Osteoblast (primary cell): ENCODE data around the gene SIPA1L3. TPM values are rescaled to one million over a fixed set of nuclear protein-coding genes. Genes with fewer than 3 reads are reported as not detected.
"Not testable (repeated sequence)": the region's sequence is repeated elsewhere in the genome, so short reads cannot be mapped to it uniquely, and the experiment has no call there.

Source experiments
- DNase-seq: peaks from one replicate; pipeline ENCODE4 v3.0.0; 2011; ENCODE audit warnings: low spot score, mixed read lengths; ENCODE audit not compliant: insufficient read length; ENCODE audit errors: missing footprints
- H2AFZ ChIP-seq: 2 replicates; pipeline ENCODE4 v1.6.0; 2011; ENCODE audit warnings: mild to moderate bottlenecking, low read length
- H3K27ac ChIP-seq: 2 replicates; pipeline ENCODE4 v1.5.1; 2011; ENCODE audit warnings: mild to moderate bottlenecking, low read depth, low read length, moderate library complexity
- H3K27me3 ChIP-seq: 2 replicates; pipeline ENCODE4 v1.6.0; 2012; ENCODE audit warnings: mild to moderate bottlenecking, control low read depth, inconsistent platforms, low read length, moderate library complexity; ENCODE audit not compliant: insufficient read depth
- H3K36me3 ChIP-seq: 2 replicates; pipeline ENCODE4 v1.5.1; 2011; ENCODE audit warnings: mild to moderate bottlenecking, low read length, control low read depth, moderate library complexity; ENCODE audit not compliant: insufficient read depth
- H3K4me1 ChIP-seq: 2 replicates; pipeline ENCODE4 v1.5.1; 2011; ENCODE audit warnings: mild to moderate bottlenecking, low read length, control low read depth, moderate library complexity; ENCODE audit not compliant: insufficient read depth
- H3K4me2 ChIP-seq: 2 replicates; pipeline ENCODE4 v1.6.0; 2011; ENCODE audit warnings: mild to moderate bottlenecking, low read length; ENCODE audit not compliant: insufficient read depth
- H3K4me3 ChIP-seq: fragments of 200-600 bp; sonication (generic); 3 replicates; pipeline ENCODE4 v1.5.1; 2012; ENCODE audit warnings: mild to moderate bottlenecking, low read length, inconsistent platforms; ENCODE audit not compliant: insufficient read depth
- H3K79me2 ChIP-seq: 2 replicates; pipeline ENCODE4 v1.6.0; 2012; ENCODE audit warnings: mild to moderate bottlenecking, low read length, control low read depth, inconsistent platforms; ENCODE audit not compliant: insufficient read depth
- H3K9me3 ChIP-seq: 2 replicates; pipeline ENCODE4 v1.5.1; 2011; ENCODE audit warnings: low read depth, low read length, control low read depth
- H4K20me1 ChIP-seq: 2 replicates; pipeline ENCODE4 v1.6.0; 2012; ENCODE audit warnings: mild to moderate bottlenecking, low read length, control low read depth; ENCODE audit not compliant: insufficient read depth
- total RNA-seq: library from RNA; depleted of rRNA; stranded (reverse); fragments of >200 nt; gene quantifications from 2 replicates; pipeline ENCODE4 v1.2.3, GENCODE V29; 2012
- TF ChIP-seq, protein P1 (sequence below): IDR thresholded peaks from 2 replicates; pipeline ENCODE4 v1.5.1; 2011; ENCODE audit warnings: mild to moderate bottlenecking, low read depth, low read length, moderate library complexity; ENCODE audit errors: extremely low read depth

Gene SIPA1L3
- total RNA-seq, 1 donor = 17.4 TPM

DNA sequence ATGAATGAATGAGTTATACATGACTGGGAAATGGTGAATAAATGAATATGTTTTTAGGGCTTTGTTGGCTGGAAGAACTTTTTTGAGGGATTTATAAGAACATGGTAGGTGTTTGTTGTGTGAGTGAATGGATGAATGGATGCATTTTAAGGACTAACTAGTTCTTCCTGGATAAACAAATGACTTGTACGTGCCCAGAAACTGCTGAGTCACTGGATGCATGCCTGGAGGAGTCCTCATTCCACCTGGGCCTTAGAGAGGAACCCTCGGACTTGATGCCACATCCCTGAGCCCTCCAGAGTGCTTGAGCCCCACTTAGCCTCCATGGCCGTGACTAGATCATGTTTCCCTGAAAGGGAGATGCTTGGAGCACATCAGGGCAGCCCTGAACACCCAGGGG is 163.6 kb downstream of the SIPA1L3 start:
- no peak overlapping the region for H3K4me2 ChIP-seq

DNA sequence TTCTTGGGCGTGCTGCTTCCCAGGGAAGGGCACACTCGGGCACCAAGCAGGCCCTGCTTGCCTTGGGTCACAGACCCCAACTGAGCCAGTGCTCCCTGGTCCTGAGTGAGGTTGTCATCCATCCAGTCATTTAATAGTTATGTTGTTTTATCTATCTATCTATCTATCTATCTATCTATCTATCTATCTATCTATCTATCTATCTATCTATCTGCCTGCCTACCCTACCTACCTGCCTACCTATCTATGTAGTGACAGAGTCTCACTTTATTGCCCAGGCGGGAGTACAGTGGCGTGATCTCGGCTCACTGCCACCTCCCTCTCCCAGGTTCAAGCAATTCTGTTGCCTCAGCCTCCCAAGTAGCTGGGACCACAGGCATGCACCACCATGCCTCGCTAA is 164.0 kb downstream of the SIPA1L3 start:
- not testable (repeated sequence) for H4K20me1 ChIP-seq, H3K9me3 ChIP-seq, H3K27me3 ChIP-seq, H3K4me3 ChIP-seq, DNase-seq, H2AFZ ChIP-seq, H3K36me3 ChIP-seq, H3K4me1 ChIP-seq, H3K4me2 ChIP-seq
- H3K27ac ChIP-seq = peak overlapping the region; percentile 33
- peaks cover 66% of the 10 kb centered on the region for H3K79me2 ChIP-seq

More for the DNA sequence above, 163.6 kb downstream of the SIPA1L3 start:
- H3K79me2 ChIP-seq = peaks cover 67% of the 10 kb centered on the region
- no peaks in the 10 kb centered on the region for H3K27me3 ChIP-seq
- peak overlapping the region; percentile 33 for H3K27ac ChIP-seq
- H4K20me1 ChIP-seq = no peaks in the 10 kb centered on the region
- no peaks in the 10 kb centered on the region for H3K4me1 ChIP-seq
- no peak overlapping the region for H3K4me3 ChIP-seq
- TF ChIP-seq, protein P1, sequence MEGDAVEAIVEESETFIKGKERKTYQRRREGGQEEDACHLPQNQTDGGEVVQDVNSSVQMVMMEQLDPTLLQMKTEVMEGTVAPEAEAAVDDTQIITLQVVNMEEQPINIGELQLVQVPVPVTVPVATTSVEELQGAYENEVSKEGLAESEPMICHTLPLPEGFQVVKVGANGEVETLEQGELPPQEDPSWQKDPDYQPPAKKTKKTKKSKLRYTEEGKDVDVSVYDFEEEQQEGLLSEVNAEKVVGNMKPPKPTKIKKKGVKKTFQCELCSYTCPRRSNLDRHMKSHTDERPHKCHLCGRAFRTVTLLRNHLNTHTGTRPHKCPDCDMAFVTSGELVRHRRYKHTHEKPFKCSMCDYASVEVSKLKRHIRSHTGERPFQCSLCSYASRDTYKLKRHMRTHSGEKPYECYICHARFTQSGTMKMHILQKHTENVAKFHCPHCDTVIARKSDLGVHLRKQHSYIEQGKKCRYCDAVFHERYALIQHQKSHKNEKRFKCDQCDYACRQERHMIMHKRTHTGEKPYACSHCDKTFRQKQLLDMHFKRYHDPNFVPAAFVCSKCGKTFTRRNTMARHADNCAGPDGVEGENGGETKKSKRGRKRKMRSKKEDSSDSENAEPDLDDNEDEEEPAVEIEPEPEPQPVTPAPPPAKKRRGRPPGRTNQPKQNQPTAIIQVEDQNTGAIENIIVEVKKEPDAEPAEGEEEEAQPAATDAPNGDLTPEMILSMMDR = no peak
- no peak overlapping the region for H2AFZ ChIP-seq
- DNase-seq = peak; percentile 86
- peaks cover 3% of the 10 kb centered on the region for H3K36me3 ChIP-seq
- no peaks in the 10 kb centered on the region for H3K9me3 ChIP-seq

DNA sequence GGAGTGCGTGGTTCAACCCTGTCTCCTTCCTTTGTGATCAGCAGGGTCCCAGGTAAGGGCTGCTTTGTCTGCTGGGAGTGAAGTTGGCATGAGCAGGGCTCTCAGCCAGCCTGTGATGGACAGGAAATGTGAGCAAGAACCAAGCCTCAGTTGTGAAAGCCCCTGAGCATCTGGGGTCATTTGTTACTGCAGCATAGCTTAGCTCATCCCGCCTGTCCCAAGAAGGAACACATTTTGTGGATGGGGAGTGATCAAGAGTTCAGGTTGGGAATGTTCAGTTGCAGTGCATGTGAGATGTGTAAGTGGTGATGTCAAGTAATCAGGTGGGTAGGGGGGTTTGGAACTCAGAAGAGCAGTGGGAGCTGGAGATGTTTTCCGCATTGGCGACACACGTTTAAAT is 164.6 kb downstream of the SIPA1L3 start:
- TF ChIP-seq, protein P1 = no peak
- peak; percentile 30 for DNase-seq
- peaks cover 68% of the 10 kb centered on the region for H3K79me2 ChIP-seq
- H3K4me2 ChIP-seq = no peak overlapping the region
- no peaks in the 10 kb centered on the region for H3K4me1 ChIP-seq
- no peaks in the 10 kb centered on the region for H3K27me3 ChIP-seq
- H3K9me3 ChIP-seq = no peaks in the 10 kb centered on the region
- H3K36me3 ChIP-seq = peaks cover 3% of the 10 kb centered on the region
- H2AFZ ChIP-seq = no peak overlapping the region
- H3K4me3 ChIP-seq = no peak overlapping the region
- H3K27ac ChIP-seq = no peak overlapping the region
- H4K20me1 ChIP-seq = no peaks in the 10 kb centered on the region

DNA sequence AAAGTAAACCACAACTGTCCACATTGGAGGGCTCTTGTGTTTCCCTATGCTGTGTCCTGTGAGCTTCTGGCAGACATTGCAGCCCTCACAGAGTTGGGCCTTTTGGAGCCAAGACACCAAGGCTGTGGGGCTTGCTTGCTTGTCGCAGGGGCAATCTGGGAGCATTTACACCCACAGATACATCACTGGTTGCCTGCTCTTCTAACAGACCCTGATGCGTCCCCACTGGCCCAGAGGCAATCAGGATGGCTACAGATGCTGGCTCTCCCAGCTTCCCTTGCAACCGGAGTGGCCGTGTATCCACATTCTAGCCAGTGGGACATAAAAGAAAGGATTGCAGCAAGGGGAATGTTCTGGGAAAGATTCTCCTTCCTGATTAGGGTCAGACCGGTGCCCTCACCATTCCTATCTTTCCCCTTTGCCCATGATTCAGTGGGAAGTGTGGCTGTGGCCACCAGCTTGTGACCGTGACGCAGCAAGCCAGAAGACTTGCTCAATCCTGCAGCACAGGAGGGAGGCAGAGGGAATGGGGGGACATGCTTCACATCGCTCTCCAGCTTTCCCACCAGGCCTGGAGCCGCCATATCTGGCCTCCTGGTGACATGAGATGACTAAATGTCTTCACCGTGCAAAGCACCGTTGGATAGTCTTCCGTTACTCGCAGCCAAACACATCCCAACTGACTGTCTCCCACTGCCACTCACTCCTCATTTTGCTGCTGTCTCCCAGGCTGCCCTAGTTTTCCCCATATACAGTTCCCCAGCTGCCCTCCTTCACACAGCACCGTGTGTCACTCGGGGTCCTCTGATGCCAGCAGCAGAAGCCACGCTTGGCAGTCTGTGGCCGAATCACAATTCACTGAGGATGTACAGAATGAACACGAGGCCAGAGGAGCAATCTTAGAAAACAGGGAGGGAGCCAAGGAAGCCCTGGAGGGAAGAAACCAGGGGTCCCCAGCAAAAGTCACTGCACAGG is 166.1 kb downstream of the SIPA1L3 start:
- H2AFZ ChIP-seq = no peak overlapping the region
- DNase-seq = peak; percentile 47
- H3K36me3 ChIP-seq = peaks cover 3% of the 10 kb centered on the region
- TF ChIP-seq, protein P1 = no peak
- H3K4me3 ChIP-seq = no peak overlapping the region
- H3K27ac ChIP-seq = no peak overlapping the region
- H3K9me3 ChIP-seq = no peaks in the 10 kb centered on the region
- H3K4me2 ChIP-seq = no peak overlapping the region
- H3K79me2 ChIP-seq = peaks cover 67% of the 10 kb centered on the region
- H3K4me1 ChIP-seq = no peaks in the 10 kb centered on the region
- no peaks in the 10 kb centered on the region for H3K27me3 ChIP-seq
- H4K20me1 ChIP-seq = no peaks in the 10 kb centered on the region
